Measurements from ENCODE around the gene CMTR1.
"Not testable (repeated sequence)": the region's sequence is repeated elsewhere in the genome, so short reads cannot be mapped to it uniquely, and the experiment has no call there.

The CMTR1 gene

GRCh38 chr6:37495244-37495934 lies 62.4 kb downstream of the CMTR1 start:
- DNase-seq = peak; percentile 57

- no peak for DNase-seq
Measured at GRCh38 chr6:37496951-37497885, 64.2 kb downstream of the CMTR1 start.

DNA sequence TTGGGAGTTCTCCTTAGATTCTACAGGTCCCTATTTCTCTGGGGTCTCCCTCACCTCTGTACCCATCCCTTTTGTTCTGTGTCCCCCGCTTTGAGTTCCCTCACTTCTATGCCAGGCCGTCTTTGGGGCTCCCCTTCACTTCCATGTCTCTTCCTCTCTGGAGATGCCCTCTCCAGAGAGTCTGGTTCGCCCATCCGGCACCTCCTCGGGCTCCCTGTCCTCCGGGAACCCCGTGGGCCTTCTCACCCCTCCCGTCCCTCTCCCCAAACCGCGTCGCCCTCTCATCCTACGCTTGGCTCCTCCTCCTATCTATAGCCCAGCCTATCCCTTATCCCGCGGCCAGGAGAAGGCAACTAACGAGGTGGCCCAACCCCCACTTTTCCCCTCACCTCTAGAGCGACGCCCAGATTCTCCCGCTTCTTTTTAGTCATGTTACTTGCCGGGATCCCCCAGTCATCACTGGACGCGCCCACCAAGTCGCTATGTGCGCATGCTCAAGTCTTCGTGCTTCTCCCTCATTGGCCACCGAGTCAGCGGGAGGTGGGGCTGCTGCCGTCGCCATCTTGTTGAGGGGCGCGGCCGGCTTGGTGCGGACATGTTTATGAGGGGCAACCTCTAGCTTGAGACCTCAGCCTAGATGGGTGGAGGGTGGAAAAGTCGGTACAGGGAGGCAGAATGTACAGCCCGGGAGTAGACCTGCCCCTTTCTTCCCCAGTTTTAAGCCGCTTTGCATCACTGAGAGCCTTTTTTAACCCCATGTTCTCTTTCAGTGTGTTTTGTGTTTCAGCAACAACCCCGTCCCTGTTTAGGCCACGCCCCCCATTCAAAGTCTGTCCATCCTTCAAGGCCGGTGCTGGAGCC lies 66.6 kb downstream of the CMTR1 start, which contains the start of gene CCDC167:
Gene CCDC167, minus strand, starts transcription at position 461 of the 861 bp plus-strand sequence. Its CDS starts 30 bp downstream, at position 431.
- DNase-seq = peak; percentile 99

GRCh38 chr6:37500294-37500608 lies 67.2 kb downstream of the CMTR1 start:
- DNase-seq = no peak

GRCh38 chr6:37500904-37501303 lies 67.9 kb downstream of the CMTR1 start:
- DNase-seq = not testable (repeated sequence)

DNA sequence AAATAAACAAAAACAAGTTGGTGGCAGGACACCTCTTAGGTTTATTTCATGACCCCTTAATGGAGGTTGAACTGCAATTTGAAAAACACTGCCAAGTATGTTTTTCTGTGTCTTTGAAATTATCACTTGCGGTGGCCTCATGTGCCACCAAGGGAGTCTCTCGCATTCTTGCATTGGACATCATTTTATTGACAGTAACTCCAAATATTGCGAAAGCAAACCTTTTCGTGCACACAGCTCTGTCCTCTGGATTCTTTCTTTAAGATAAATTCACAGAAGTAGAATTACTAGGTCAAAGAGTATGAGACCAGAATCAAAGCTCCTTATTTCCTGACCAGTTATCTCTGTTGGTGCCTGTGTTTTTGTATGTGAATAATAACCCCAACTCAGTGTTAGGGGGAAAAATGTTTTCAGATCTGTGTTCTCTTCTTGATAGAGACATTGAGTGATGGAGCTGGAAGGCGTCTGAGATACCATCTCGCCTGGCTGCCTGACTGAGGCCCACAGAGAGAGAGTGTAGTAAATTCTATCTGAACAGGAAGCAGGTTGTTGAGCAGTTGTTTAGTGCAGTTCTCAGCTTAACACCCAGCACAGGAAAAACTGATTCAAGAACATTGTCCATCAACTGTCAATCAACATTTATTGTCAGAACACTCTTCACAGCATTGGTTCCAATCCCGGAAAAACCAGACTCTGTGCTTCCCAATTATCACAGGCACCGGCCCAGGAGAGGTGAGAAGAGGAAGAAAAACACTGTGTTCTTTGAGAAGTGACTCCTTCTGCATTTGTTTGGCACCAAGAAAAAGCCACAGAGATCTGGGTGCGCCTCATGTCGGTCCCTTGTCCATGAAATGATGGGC lies 68.8 kb downstream of the CMTR1 start:
- DNase-seq = no peak

- peak; percentile 90 for DNase-seq
Measured at GRCh38 chr6:37502703-37503291, 69.8 kb downstream of the CMTR1 start.

DNA sequence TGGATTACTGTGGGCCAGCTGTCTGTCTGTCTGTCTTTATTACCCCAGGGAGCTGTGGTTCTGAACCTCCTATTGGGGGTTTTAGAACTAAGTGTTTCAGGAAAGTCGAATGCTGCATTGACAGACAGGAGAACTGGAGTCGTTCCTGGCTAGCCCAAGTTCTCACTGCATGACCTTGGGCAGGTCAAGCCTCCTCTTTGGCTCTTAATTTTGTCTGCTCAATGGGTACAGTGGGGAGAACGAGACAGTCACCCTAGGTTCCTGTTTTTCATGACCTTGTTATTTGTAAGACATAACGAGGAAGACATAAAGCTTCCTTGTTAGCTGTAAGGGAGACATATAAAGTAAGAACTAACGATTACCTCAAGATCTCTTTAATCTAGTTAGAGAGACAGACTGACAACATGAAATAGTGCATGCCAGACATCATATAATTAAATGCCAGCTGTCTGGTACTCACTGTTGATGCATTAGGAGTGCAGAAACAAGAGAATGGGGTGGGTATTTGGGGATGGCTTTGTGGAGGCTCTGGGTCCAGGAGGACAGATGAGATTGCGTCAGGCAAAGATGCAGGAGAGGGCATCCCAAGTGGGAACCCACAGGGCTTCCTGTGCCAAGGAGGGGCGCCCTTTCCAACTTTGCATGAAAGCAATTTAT lies 70.4 kb downstream of the CMTR1 start:
- DNase-seq = no peak

DNA sequence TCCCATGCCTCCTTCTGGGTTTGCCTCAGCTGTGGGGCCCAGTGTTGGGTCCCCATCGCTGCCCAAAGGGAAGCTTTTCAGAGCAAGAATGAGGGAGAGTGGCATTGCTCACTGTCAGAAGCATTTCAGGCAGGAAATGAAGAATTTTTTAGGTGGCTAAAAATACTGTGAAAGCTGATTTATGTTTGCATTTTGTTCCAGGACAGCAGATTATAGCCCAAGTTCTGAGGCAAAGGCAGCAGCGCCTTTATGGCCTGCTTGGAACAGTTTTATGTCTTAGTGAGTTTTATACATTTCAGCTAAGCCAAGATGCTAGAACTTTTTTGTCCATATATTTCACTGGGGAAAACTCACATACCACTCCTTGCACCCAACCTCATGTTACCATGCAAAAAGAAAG lies 71.0 kb downstream of the CMTR1 start:
- no peak for DNase-seq

- DNase-seq = no peak
Measured at GRCh38 chr6:37506479-37506878, 73.5 kb downstream of the CMTR1 start.

DNA sequence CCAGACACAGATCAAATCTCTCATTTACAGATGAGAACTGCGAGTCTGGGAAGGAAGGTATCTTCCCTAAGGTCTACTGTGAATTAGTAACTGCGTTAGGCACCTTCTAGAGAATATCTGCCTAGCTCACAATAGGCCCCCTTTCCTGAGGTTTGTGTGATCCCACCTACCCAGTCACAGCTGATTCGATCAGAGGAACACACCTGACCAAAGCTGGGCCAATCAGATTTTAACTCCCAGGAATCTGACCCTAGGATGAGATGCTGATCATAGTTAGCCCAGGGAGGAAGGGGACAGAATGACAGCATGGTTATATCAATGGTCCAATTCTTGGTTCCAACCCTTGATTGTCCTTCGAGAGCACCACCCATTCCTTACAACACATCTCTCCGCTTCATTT lies 74.1 kb downstream of the CMTR1 start:
- DNase-seq = no peak

DNA sequence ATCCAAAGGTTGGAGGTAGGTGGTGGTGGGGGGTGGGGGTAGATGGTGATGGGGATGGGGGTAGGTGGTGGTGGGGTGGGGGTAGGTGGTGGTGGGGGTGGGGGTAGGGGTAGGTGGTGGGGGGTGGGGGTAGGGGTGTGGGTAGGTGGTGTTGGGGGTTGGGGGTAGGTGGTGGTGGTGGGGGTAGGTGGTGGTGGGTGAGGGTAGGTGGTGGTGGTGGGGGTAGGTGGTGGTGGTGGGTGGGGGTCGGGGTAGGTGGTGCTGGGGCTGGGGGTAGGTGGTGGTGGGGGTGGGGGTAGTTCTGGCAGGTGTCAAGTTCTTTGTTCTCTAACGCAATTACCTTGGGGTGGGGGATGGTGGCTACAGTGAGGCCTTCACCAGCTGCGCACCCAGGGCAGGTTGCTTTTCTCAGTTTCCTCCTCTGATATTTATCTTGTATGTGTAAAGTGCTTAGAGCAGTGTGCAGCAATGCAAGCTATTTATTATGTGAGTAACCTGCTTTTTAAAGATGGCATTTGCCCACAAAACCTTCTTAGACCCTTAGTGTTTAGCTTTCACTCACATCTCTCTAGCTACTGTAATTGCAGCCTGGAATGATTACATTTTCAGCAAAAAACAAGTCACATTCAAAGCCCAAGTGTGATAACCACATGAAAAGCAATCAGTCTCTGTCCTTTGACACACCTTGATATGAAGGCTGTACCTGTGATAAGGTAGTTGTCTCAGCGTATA lies 74.8 kb downstream of the CMTR1 start:
- DNase-seq = no peak

- DNase-seq = no peak
Measured at GRCh38 chr6:37511201-37511600, 78.2 kb downstream of the CMTR1 start.

GRCh38 chr6:37511910-37512399 lies 78.9 kb downstream of the CMTR1 start:
- DNase-seq = no peak

DNA sequence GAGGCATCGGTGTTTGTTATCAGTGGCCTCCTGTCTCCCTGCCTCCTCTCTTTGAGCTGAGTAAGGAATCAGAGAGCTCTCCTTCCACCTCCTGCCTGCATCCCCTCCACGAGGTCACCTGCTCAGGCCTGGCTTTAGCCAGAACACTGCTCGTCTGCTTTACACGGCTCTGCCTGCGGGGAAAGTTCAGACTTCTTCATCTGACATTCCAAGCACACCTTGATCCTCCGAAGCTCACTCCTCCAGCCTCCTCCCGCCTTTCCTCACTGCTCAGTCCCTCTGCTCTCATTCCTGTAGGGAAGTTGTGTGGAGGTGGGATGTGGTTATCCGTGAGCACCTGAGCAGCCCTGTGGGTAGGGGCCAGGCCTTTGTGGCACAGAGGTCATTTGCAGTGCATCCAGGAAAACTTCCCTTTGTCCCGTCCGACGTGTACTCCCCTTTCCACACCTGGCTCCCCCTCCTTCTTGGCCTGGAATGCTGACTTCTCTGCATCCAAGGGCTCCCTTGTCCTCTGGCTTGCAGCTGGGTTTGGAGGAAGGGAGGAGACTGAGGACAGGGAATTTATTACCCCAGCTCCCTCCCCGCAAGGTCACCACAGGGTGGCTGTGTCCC lies 79.5 kb downstream of the CMTR1 start:
- no peak for DNase-seq

DNA sequence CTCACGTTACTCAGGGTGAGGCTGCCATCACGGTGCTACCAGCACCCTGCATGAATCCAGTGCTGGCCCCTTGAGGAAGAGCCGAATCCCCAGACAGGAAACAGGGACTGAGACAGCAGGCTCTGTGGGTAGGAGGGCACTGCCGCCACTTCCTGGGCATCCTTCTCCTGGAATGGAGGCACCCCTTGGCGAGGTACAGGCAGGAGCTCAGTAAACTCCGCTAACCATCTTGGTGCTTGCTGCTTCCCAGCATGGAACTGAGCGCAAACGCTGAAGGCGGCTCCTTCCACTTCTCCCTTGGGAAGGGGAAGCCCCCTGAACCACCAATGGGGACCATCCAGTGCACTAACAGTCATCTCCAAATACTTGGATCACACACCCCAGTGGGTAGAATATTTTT lies 80.1 kb downstream of the CMTR1 start:
- no peak for DNase-seq

GRCh38 chr6:37513576-37513975 lies 80.6 kb downstream of the CMTR1 start:
- no peak for DNase-seq

DNA sequence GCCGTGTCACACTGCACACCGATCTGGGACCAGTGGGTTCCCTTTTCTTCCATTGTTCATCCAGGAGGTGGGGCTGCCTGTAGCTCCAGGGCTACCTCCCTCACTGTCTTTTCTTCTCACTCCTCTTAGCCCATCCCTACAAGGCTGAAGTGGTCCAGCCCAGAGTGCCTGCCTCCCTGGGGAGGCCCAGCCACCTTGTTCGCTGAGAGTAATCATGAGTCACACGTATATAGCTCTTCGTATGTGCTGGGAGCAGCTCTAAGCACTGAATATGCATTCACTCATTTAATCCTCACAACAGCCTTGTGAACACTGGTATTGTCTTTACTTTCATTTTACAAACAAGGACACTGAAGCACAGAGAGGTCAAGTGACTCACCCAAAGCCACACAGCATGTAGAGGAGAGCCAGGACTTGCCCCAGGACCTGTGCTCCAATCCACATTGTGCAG lies 81.3 kb downstream of the CMTR1 start:
- no peak for DNase-seq

- no peak for DNase-seq
Measured at GRCh38 chr6:37514837-37515236, 81.8 kb downstream of the CMTR1 start.

- DNase-seq = no peak
Measured at GRCh38 chr6:37515712-37516075, 82.7 kb downstream of the CMTR1 start.

Measured in NCI-H748 treated with DMSO at 0.1 percent for 48 hours (cell line).